HEK293 (cell line): ENCODE measurements around the gene KATNAL1.

ENCODE experiments used
- CTCF ChIA-PET: fragments of 350-600 bp; formaldehyde crosslinking; extraction: SDS; loops from one replicate; lab custom pipeline; 2021; ENCODE audit warnings: antibody characterized with exemption; lab: Yijun Ruan, JAX
- POLR2A ChIA-PET: fragments of 300-600 bp; formaldehyde crosslinking; extraction: SDS; loops from one replicate; lab custom pipeline; 2020; ENCODE audit warnings: antibody characterized with exemption, inconsistent platforms; lab: Yijun Ruan, JAX
- H3K27ac ChIP-seq: fragments of 200-500 bp; sonication (Bioruptor generic); 2 replicates; pipeline ENCODE4 v1.5.1; 2014; ENCODE audit warnings: low read depth, low read length, control low read depth, inconsistent platforms; ENCODE audit errors: extremely low read depth
- H3K36me3 ChIP-seq, 2 experiments: fragments of 200-500 bp in 1 of 2; sonication (Bioruptor generic) in 1 of 2; 1 replicate in 1 of 2; 2 replicates in 1 of 2; pipeline ENCODE4 v1.5.1; 2014 to 2017; ENCODE audit warnings: inconsistent platforms in 2 of 2, low read length in 2 of 2; ENCODE audit not compliant: control insufficient read depth in 2 of 2, insufficient read depth in 1 of 2
- H3K4me1 ChIP-seq: fragments of 200-500 bp; sonication (Bioruptor generic); 2 replicates; pipeline ENCODE4 v1.5.1; 2014; ENCODE audit warnings: mild to moderate bottlenecking, low read length, inconsistent platforms; ENCODE audit not compliant: control insufficient read depth, insufficient read depth
- H3K4me3 ChIP-seq: 2 replicates; pipeline ENCODE4 v1.5.1; 2011; ENCODE audit warnings: low read depth, mild to moderate bottlenecking, control low read depth, low read length, moderate library complexity
- H3K9me3 ChIP-seq: fragments of 200-500 bp; sonication (Bioruptor generic); 2 replicates; pipeline ENCODE4 v1.5.1; 2014; ENCODE audit warnings: low read depth, low read length, inconsistent platforms; ENCODE audit not compliant: control insufficient read depth, insufficient read depth
- HOXA7 ChIP-seq: sonication (generic); formaldehyde crosslinking; IDR thresholded peaks from 2 replicates; pipeline ENCODE4 v1.8.1; 2022; ENCODE audit warnings: missing genetic modification reagents, borderline replicate concordance
- HOXD13 ChIP-seq: sonication (generic); formaldehyde crosslinking; IDR thresholded peaks from 2 replicates; pipeline ENCODE4 v1.8.0; 2022; ENCODE audit warnings: missing genetic modification reagents, borderline replicate concordance
- KLF1 ChIP-seq: fragments of 450-650 bp; formaldehyde crosslinking; IDR thresholded peaks from 2 replicates; pipeline ENCODE4 v1.5.1; 2016; ENCODE audit warnings: missing biosample characterization, missing genetic modification characterization
- KLF8 ChIP-seq: fragments of 450-650 bp; formaldehyde crosslinking; IDR thresholded peaks from 2 replicates; pipeline ENCODE4 v1.5.1; 2016; ENCODE audit warnings: missing biosample characterization, missing genetic modification characterization
- SCRT2 ChIP-seq: fragments of 450-650 bp; formaldehyde crosslinking; IDR thresholded peaks from 2 replicates; pipeline ENCODE4 v1.5.1; 2016; ENCODE audit warnings: missing biosample characterization, missing genetic modification characterization
- SP2 ChIP-seq: fragments of 450-650 bp; formaldehyde crosslinking; IDR thresholded peaks from 2 replicates; pipeline ENCODE4 v1.5.1; 2016; ENCODE audit warnings: missing biosample characterization, missing genetic modification characterization
- ZBTB8A ChIP-seq: fragments of 450-650 bp; formaldehyde crosslinking; IDR thresholded peaks from 2 replicates; pipeline ENCODE4 v1.5.1; 2016; ENCODE audit warnings: missing biosample characterization, missing genetic modification characterization
- ZNF121 ChIP-seq: fragments of 450-650 bp; formaldehyde crosslinking; IDR thresholded peaks from 2 replicates; pipeline ENCODE4 v1.5.1; 2016; ENCODE audit warnings: missing biosample characterization, missing genetic modification characterization
- ZNF155 ChIP-seq: fragments of 450-650 bp; formaldehyde crosslinking; IDR thresholded peaks from 2 replicates; pipeline ENCODE4 v1.5.1; 2016; ENCODE audit warnings: missing biosample characterization, missing genetic modification characterization
- ZNF202 ChIP-seq: fragments of 450-650 bp; formaldehyde crosslinking; IDR thresholded peaks from 2 replicates; pipeline ENCODE4 v1.5.1; 2016; ENCODE audit warnings: missing biosample characterization, missing genetic modification characterization, borderline replicate concordance
- ZNF211 ChIP-seq: fragments of 450-650 bp; formaldehyde crosslinking; IDR thresholded peaks from 2 replicates; pipeline ENCODE4 v1.5.1; 2016; ENCODE audit warnings: low read depth, missing biosample characterization, missing genetic modification characterization
- ZNF223 ChIP-seq: fragments of 450-650 bp; formaldehyde crosslinking; IDR thresholded peaks from 2 replicates; pipeline ENCODE4 v1.5.1; 2016; ENCODE audit warnings: missing biosample characterization, missing genetic modification characterization
- ZNF24 ChIP-seq: fragments of 450-650 bp; formaldehyde crosslinking; IDR thresholded peaks from 2 replicates; pipeline ENCODE4 v1.5.1; 2016; ENCODE audit warnings: missing biosample characterization, missing genetic modification characterization
- ZNF266 ChIP-seq: fragments of 450-650 bp; formaldehyde crosslinking; IDR thresholded peaks from 2 replicates; pipeline ENCODE4 v1.5.1; 2016; ENCODE audit warnings: missing biosample characterization, missing genetic modification characterization, low read depth
- ZNF274 ChIP-seq, 2 experiments: fragments of 200-500 bp in 1 of 2; fragments of 450-650 bp in 1 of 2; sonication (Bioruptor generic) in 1 of 2; formaldehyde crosslinking in 1 of 2; IDR thresholded peaks; 2 replicates each; pipeline versions ENCODE4 v1.5.1 to v1.6.1; 2014 to 2016; ENCODE audit warnings: borderline replicate concordance in 1 of 2, inconsistent platforms in 1 of 2, low read length in 1 of 2, missing biosample characterization in 1 of 2, missing genetic modification characterization in 1 of 2
- ZNF324 ChIP-seq: fragments of 450-650 bp; formaldehyde crosslinking; IDR thresholded peaks from 2 replicates; pipeline ENCODE4 v1.5.1; 2016; ENCODE audit warnings: missing biosample characterization, missing genetic modification characterization
- ZNF350 ChIP-seq: fragments of 450-650 bp; formaldehyde crosslinking; IDR thresholded peaks from 2 replicates; pipeline ENCODE4 v1.5.0; 2017; ENCODE audit warnings: missing biosample characterization, mild to moderate bottlenecking, missing genetic modification characterization
- ZNF571 ChIP-seq: fragments of 450-650 bp; formaldehyde crosslinking; IDR thresholded peaks from 2 replicates; pipeline ENCODE4 v1.5.0; 2017; ENCODE audit warnings: missing biosample characterization, missing genetic modification characterization
- ZNF626 ChIP-seq: fragments of 450-650 bp; sonication (Bioruptor Pico); formaldehyde crosslinking; IDR thresholded peaks from 2 replicates; pipeline ENCODE4 v1.5.1; 2018; ENCODE audit warnings: missing biosample characterization, missing genetic modification characterization, inconsistent platforms
- ZNF654 ChIP-seq: fragments of 450-650 bp; formaldehyde crosslinking; IDR thresholded peaks from 2 replicates; pipeline ENCODE4 v1.5.1; 2016; ENCODE audit warnings: low read depth, missing biosample characterization, missing genetic modification characterization
- TF ChIP-seq, protein P1 (sequence below): fragments of 450-650 bp; formaldehyde crosslinking; IDR thresholded peaks from 2 replicates; pipeline ENCODE4 v1.5.1; 2016; ENCODE audit warnings: missing biosample characterization, missing genetic modification characterization
- TF ChIP-seq, protein P2 (sequence below): fragments of 450-650 bp; formaldehyde crosslinking; IDR thresholded peaks from 2 replicates; pipeline ENCODE4 v1.5.1; 2016; ENCODE audit warnings: missing biosample characterization, missing genetic modification characterization
- TF ChIP-seq, protein P3 (sequence below): fragments of 450-650 bp; formaldehyde crosslinking; IDR thresholded peaks from 2 replicates; pipeline ENCODE4 v1.5.1; 2016; ENCODE audit warnings: missing biosample characterization, missing genetic modification characterization
- TF ChIP-seq, protein P4 (sequence below): fragments of 450-650 bp; formaldehyde crosslinking; IDR thresholded peaks from 2 replicates; pipeline ENCODE4 v1.5.1; 2017; ENCODE audit warnings: missing biosample characterization, missing genetic modification characterization

Gene KATNAL1

DNA sequence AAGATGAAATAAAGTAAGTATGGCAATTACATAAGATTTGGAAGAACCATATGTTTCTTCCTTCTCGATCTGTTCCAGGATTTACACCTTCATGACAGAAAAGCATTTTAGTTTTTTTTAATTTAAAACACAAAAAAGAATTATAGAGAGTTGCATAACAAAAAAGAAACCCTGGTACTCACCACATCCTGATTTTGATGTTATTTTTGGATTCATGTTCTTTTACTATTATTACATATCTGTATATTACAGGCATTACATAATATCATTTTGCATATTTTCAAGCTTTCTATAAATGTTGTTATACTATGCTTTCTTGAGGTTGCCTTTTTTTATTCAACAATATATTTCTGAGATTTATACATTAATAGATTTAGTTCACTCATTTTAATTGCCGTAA is 6.7 kb upstream of the KATNAL1 start:
- no peak for TF ChIP-seq HOXA7 (CRISPR knock-in tag)
- no peak for TF ChIP-seq ZNF350 (tag by site-specific recombination)
- no peak for TF ChIP-seq KLF1 (tag by site-specific recombination)
- TF ChIP-seq ZNF324 (tag by site-specific recombination): no peak
- no peak for TF ChIP-seq ZNF626 (tag by site-specific recombination)
- TF ChIP-seq ZNF202 (tag by site-specific recombination): no peak
- no peak for TF ChIP-seq ZNF121 (tag by site-specific recombination)
- no peak overlapping the region for H3K4me3 ChIP-seq
- no peaks in the 10 kb centered on the region for H3K4me1 ChIP-seq
- ChIA-PET CTCF (no interaction called here), POLR2A (no interaction called here)
- no peaks in the 10 kb centered on the region for H3K36me3 ChIP-seq
- H3K27ac ChIP-seq: no peak overlapping the region
- no peaks in the 10 kb centered on the region for H3K9me3 ChIP-seq

DNA sequence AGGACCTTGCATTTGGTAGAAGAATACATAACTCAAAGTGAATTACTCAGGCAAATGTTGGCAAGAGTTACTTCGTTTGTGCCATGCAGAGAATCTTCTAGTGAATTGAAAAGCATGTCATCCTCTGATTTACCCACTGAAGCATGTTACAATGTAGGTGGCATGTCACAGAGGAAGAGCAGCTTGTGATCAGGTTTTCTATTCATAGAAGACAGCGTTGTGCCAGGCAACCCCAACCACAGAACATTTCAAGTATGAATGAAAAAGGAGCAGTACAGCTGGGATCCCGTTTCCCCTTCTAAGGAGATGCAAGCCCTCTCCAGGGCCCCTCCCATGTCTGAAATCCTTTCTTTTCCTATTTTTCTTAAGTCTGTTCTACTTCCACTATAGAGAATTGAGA is 6.0 kb upstream of the KATNAL1 start:
- POLR2A ChIA-PET: no interaction called here
- H3K4me1 ChIP-seq: no peaks in the 10 kb centered on the region
- H3K27ac ChIP-seq: no peak overlapping the region
- H3K4me3 ChIP-seq: no peak overlapping the region
- CTCF ChIA-PET: no interaction called here
- H3K9me3 ChIP-seq: no peaks in the 10 kb centered on the region
- no peaks in the 10 kb centered on the region for H3K36me3 ChIP-seq
- TF ChIP-seq SP2 (no peak), ZNF654 (tag by site-specific recombination) (no peak), ZNF155 (tag by site-specific recombination) (no peak), SCRT2 (tag by site-specific recombination) (no peak), ZNF626 (tag by site-specific recombination) (no peak), ZNF24 (tag by site-specific recombination) (no peak), ZNF571 (tag by site-specific recombination) (no peak), KLF8 (no peak), ZNF211 (tag by site-specific recombination) (no peak), ZNF223 (tag by site-specific recombination) (no peak), ZNF266 (tag by site-specific recombination) (no peak), ZBTB8A (no peak), ZNF274 (IDR thresholded peaks at IDR 0.05; ENCODE audit: low read length) (no peak), ZNF274 (tag by site-specific recombination; IDR thresholded peaks at IDR 0.05; ENCODE audit: borderline replicate concordance) (no peak), HOXD13 (no peak)
- TF ChIP-seq, protein P1, sequence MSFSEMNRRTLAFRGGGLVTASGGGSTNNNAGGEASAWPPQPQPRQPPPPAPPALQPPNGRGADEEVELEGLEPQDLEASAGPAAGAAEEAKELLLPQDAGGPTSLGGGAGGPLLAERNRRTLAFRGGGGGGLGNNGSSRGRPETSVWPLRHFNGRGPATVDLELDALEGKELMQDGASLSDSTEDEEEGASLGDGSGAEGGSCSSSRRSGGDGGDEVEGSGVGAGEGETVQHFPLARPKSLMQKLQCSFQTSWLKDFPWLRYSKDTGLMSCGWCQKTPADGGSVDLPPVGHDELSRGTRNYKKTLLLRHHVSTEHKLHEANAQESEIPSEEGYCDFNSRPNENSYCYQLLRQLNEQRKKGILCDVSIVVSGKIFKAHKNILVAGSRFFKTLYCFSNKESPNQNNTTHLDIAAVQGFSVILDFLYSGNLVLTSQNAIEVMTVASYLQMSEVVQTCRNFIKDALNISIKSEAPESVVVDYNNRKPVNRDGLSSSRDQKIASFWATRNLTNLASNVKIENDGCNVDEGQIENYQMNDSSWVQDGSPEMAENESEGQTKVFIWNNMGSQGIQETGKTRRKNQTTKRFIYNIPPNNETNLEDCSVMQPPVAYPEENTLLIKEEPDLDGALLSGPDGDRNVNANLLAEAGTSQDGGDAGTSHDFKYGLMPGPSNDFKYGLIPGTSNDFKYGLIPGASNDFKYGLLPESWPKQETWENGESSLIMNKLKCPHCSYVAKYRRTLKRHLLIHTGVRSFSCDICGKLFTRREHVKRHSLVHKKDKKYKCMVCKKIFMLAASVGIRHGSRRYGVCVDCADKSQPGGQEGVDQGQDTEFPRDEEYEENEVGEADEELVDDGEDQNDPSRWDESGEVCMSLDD: no peak
- TF ChIP-seq, protein P2, sequence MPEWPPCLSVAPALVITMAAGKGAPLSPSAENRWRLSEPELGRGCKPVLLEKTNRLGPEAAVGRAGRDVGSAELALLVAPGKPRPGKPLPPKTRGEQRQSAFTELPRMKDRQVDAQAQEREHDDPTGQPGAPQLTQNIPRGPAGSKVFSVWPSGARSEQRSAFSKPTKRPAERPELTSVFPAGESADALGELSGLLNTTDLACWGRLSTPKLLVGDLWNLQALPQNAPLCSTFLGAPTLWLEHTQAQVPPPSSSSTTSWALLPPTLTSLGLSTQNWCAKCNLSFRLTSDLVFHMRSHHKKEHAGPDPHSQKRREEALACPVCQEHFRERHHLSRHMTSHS: no peak
- TF ChIP-seq, protein P3, sequence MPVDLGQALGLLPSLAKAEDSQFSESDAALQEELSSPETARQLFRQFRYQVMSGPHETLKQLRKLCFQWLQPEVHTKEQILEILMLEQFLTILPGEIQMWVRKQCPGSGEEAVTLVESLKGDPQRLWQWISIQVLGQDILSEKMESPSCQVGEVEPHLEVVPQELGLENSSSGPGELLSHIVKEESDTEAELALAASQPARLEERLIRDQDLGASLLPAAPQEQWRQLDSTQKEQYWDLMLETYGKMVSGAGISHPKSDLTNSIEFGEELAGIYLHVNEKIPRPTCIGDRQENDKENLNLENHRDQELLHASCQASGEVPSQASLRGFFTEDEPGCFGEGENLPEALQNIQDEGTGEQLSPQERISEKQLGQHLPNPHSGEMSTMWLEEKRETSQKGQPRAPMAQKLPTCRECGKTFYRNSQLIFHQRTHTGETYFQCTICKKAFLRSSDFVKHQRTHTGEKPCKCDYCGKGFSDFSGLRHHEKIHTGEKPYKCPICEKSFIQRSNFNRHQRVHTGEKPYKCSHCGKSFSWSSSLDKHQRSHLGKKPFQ (tag by site-specific recombination): no peak
- TF ChIP-seq, protein P4, sequence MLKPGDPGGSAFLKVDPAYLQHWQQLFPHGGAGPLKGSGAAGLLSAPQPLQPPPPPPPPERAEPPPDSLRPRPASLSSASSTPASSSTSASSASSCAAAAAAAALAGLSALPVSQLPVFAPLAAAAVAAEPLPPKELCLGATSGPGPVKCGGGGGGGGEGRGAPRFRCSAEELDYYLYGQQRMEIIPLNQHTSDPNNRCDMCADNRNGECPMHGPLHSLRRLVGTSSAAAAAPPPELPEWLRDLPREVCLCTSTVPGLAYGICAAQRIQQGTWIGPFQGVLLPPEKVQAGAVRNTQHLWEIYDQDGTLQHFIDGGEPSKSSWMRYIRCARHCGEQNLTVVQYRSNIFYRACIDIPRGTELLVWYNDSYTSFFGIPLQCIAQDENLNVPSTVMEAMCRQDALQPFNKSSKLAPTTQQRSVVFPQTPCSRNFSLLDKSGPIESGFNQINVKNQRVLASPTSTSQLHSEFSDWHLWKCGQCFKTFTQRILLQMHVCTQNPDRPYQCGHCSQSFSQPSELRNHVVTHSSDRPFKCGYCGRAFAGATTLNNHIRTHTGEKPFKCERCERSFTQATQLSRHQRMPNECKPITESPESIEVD (tag by site-specific recombination): no peak
